Measurements from ENCODE around the gene AKIRIN2.

DNA sequence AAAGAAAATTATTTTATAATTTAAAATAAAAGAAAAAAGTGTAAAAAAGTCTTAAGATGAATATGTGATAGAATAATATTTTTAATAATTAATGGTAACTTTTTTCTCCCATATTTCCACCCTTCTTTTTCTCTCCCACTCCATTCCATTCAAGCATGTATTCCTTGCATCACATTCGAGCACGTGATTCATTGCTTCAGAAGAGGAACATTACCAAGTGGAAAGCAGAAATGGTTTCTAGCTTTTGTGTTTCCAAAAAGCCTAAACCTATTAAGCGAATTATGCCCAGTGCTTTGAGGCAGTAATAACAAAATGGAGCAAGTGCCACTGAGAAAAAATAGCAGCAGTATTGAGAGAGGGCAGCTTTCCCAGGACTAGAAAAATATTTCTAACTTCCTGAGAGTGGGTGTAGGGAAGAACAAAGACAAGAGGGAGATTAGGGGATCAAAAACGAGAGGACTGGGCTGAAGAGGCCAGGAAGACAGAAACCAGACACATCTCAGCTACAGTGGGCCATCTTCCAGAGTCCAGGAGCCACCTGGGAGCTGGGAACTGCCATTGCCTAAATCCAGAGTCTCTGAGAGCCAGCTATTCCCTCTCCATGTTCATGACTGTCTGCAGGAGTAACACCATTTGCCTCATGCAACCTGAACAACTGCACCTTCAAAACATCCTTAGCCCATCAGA is 15.0 kb upstream of the AKIRIN2 start:
- no peak for TF ChIP-seq ZZZ3 (IDR thresholded peaks at IDR 0.05)
- TF ChIP-seq ZNF239 (CRISPR knock-in tag; IDR thresholded peaks at IDR 0.05): no peak
- TF ChIP-seq, protein P1, sequence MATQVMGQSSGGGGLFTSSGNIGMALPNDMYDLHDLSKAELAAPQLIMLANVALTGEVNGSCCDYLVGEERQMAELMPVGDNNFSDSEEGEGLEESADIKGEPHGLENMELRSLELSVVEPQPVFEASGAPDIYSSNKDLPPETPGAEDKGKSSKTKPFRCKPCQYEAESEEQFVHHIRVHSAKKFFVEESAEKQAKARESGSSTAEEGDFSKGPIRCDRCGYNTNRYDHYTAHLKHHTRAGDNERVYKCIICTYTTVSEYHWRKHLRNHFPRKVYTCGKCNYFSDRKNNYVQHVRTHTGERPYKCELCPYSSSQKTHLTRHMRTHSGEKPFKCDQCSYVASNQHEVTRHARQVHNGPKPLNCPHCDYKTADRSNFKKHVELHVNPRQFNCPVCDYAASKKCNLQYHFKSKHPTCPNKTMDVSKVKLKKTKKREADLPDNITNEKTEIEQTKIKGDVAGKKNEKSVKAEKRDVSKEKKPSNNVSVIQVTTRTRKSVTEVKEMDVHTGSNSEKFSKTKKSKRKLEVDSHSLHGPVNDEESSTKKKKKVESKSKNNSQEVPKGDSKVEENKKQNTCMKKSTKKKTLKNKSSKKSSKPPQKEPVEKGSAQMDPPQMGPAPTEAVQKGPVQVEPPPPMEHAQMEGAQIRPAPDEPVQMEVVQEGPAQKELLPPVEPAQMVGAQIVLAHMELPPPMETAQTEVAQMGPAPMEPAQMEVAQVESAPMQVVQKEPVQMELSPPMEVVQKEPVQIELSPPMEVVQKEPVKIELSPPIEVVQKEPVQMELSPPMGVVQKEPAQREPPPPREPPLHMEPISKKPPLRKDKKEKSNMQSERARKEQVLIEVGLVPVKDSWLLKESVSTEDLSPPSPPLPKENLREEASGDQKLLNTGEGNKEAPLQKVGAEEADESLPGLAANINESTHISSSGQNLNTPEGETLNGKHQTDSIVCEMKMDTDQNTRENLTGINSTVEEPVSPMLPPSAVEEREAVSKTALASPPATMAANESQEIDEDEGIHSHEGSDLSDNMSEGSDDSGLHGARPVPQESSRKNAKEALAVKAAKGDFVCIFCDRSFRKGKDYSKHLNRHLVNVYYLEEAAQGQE (IDR thresholded peaks at IDR 0.05; ENCODE audit: borderline replicate concordance): no peak
- TF ChIP-seq, protein P1 (CRISPR knock-in tag; IDR thresholded peaks at IDR 0.05; ENCODE audit: low read depth): no peak
- TF ChIP-seq POLR2A (conservative IDR thresholded peaks at IDR 0.05): no peak
